Measurements from ENCODE around the gene GPATCH8.

DNA sequence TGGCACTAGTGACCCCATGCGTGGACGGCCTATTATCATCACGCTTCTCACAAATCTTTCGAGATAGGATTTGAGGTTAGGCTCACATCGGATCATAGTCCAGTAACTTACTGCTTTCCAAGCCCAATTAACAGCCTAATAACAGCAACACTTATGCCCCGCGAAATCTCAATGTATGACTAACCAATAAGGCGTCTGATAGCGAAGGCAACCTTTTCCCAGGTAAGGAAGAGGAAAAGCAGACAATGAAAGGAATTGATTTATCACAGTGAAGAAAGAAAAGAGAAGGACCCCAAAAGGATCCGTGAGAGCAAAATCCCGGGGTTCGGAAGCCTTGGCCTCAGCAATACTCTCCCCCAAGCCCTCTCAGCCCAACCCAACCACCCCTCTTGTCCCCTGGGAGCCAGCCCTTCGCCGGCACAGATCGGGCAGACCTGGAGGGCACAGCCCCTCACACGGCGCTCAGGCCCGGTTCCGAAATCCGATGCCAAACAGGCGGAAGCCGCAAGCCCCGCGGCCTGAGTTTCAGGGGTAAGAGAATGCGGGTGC, 534 bp downstream of the GPATCH8 start:
- TF ChIP-seq, protein P1, sequence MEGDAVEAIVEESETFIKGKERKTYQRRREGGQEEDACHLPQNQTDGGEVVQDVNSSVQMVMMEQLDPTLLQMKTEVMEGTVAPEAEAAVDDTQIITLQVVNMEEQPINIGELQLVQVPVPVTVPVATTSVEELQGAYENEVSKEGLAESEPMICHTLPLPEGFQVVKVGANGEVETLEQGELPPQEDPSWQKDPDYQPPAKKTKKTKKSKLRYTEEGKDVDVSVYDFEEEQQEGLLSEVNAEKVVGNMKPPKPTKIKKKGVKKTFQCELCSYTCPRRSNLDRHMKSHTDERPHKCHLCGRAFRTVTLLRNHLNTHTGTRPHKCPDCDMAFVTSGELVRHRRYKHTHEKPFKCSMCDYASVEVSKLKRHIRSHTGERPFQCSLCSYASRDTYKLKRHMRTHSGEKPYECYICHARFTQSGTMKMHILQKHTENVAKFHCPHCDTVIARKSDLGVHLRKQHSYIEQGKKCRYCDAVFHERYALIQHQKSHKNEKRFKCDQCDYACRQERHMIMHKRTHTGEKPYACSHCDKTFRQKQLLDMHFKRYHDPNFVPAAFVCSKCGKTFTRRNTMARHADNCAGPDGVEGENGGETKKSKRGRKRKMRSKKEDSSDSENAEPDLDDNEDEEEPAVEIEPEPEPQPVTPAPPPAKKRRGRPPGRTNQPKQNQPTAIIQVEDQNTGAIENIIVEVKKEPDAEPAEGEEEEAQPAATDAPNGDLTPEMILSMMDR (optimal IDR thresholded peaks at IDR 0.05 in 1 of 3, IDR thresholded peaks at IDR 0.05 in 1 of 3, conservative IDR thresholded peaks at IDR 0.05 in 1 of 3; ENCODE audit: extremely low read depth in 1 of 3, insufficient read depth in 2 of 3, low read length in 3 of 3) = no peak
- TF ChIP-seq EZH2 (IDR thresholded peaks at IDR 0.05; ENCODE audit: low read length) = no peak

Data from keratinocyte (primary cell).